ENCODE results near the gene KLHL4.
"Not testable (repeated sequence)": the region's sequence is repeated elsewhere in the genome, so short reads cannot be mapped to it uniquely, and the experiment has no call there.

DNA sequence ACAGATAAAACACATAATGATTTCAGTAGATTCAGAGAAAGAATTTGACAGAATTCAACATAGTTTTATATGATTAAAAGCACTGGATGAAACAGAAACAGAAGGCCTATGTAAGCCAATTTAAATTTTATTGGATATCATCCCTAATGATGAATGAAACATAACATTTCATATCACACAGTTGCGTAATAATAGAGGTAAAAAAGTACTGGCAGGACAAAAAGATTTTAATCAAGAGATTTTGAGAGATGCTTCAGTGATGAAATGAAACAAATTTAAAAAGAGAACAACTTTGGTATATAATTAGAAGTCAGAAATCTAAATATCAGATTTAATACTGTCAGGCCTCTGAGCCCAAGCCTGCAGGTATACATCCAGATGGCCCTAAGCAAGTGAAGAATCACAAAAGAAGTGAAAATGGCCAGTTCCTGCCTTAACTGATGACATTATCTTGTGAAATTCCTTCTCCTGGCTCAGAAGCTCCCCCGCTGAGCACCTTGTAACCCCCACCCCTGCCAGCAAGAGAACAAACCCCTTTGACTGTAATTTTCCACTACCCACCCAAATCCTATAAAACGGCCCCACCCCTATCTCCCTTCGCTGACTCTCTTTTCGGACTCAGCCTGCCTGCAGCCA is 170.6 kb downstream of the KLHL4 start:
- not testable (repeated sequence) for TF ChIP-seq SP2 (CRISPR knock-in tag; IDR thresholded peaks at IDR 0.05); SMC3 (IDR thresholded peaks at IDR 0.05; ENCODE audit: low read length); MTA3 (CRISPR knock-in tag; IDR thresholded peaks at IDR 0.05)
- TF ChIP-seq, protein P1, sequence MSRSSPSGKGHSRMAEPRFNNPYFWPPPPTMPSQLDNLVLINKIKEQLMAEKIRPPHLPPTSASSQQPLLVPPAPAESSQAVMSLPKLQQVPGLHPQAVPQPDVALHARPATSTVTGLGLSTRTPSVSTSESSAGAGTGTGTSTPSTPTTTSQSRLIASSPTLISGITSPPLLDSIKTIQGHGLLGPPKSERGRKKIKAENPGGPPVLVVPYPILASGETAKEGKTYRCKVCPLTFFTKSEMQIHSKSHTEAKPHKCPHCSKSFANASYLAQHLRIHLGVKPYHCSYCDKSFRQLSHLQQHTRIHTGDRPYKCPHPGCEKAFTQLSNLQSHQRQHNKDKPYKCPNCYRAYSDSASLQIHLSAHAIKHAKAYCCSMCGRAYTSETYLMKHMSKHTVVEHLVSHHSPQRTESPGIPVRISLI (CRISPR knock-in tag; IDR thresholded peaks at IDR 0.05; ENCODE audit: borderline replicate concordance), result not testable (repeated sequence)
- TF ChIP-seq, protein P2, sequence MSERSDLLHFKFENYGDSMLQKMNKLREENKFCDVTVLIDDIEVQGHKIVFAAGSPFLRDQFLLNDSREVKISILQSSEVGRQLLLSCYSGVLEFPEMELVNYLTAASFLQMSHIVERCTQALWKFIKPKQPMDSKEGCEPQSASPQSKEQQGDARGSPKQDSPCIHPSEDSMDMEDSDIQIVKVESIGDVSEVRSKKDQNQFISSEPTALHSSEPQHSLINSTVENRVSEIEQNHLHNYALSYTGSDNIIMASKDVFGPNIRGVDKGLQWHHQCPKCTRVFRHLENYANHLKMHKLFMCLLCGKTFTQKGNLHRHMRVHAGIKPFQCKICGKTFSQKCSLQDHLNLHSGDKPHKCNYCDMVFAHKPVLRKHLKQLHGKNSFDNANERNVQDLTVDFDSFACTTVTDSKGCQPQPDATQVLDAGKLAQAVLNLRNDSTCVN (CRISPR knock-in tag; IDR thresholded peaks at IDR 0.05; ENCODE audit: borderline replicate concordance), result not testable (repeated sequence)
- TF ChIP-seq, protein P3, sequence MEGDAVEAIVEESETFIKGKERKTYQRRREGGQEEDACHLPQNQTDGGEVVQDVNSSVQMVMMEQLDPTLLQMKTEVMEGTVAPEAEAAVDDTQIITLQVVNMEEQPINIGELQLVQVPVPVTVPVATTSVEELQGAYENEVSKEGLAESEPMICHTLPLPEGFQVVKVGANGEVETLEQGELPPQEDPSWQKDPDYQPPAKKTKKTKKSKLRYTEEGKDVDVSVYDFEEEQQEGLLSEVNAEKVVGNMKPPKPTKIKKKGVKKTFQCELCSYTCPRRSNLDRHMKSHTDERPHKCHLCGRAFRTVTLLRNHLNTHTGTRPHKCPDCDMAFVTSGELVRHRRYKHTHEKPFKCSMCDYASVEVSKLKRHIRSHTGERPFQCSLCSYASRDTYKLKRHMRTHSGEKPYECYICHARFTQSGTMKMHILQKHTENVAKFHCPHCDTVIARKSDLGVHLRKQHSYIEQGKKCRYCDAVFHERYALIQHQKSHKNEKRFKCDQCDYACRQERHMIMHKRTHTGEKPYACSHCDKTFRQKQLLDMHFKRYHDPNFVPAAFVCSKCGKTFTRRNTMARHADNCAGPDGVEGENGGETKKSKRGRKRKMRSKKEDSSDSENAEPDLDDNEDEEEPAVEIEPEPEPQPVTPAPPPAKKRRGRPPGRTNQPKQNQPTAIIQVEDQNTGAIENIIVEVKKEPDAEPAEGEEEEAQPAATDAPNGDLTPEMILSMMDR (CRISPR knock-in tag; IDR thresholded peaks at IDR 0.05), result not testable (repeated sequence)
